OCI-LY7 (cell line): ENCODE measurements around the gene MAL. TPM values are rescaled to one million over a fixed set of nuclear protein-coding genes. Genes with fewer than 3 reads are reported as not detected.

Experiments
- BruUV-seq: library from RNA; stranded (reverse); fragments of 400-500 nt; replicated peaks from 2 replicates; lab custom pipeline; 2021; lab: Mats Ljungman, UMichigan
- CTCF ChIA-PET: fragments of 300-600 bp; sonication (Branson Sonifier 250); formaldehyde crosslinking; loops from one replicate; lab custom pipeline; 2022; ENCODE audit warnings: antibody characterized with exemption; ENCODE audit not compliant: unreplicated experiment; lab: Charles Lee
- POLR2A ChIA-PET: fragments of 300-600 bp; sonication (Branson Sonifier 250); formaldehyde crosslinking; loops from one replicate; lab custom pipeline; 2022; ENCODE audit warnings: antibody characterized with exemption; lab: Charles Lee
- DNase-seq: peaks from one replicate; pipeline ENCODE4 v3.0.0-alpha.2; 2015; ENCODE audit warnings: low spot score
- H2AFZ ChIP-seq: fragments of 200-600 bp; sonication (generic), shearing (Covaris generic); 2 replicates; pipeline ENCODE4 v1.6.1; 2014; ENCODE audit warnings: mild to moderate bottlenecking, antibody characterized with exemption, low read length, moderate library complexity
- H3K27ac ChIP-seq: fragments of 200-600 bp; sonication (generic); 2 replicates; pipeline ENCODE4 v1.5.1; 2014; ENCODE audit warnings: mixed run types, low read depth, mild to moderate bottlenecking, moderate library complexity, low read length, inconsistent platforms; ENCODE audit not compliant: poor library complexity, severe bottlenecking
- H3K36me3 ChIP-seq: fragments of 200-600 bp; sonication (generic); 2 replicates; pipeline ENCODE4 v1.6.1; 2014; ENCODE audit warnings: mild to moderate bottlenecking, antibody characterized with exemption, low read length, moderate library complexity, mixed read lengths; ENCODE audit not compliant: insufficient read depth
- H3K4me1 ChIP-seq: fragments of 200-600 bp; sonication (generic); 2 replicates; pipeline ENCODE4 v1.5.1; 2014; ENCODE audit warnings: mild to moderate bottlenecking, low read length; ENCODE audit not compliant: insufficient read depth, poor library complexity, severe bottlenecking
- H3K4me2 ChIP-seq: fragments of 200-600 bp; sonication (generic); 2 replicates; pipeline ENCODE4 v1.6.1; 2014; ENCODE audit warnings: mild to moderate bottlenecking, low read length
- H3K4me3 ChIP-seq: fragments of 200-600 bp; sonication (generic); 2 replicates; pipeline ENCODE4 v1.5.1; 2014; ENCODE audit warnings: mild to moderate bottlenecking, low read depth, low read length; ENCODE audit not compliant: poor library complexity, severe bottlenecking
- H3K79me2 ChIP-seq: fragments of 200-600 bp; sonication (generic); 2 replicates; pipeline ENCODE4 v1.6.1; 2016; ENCODE audit warnings: low read depth, mild to moderate bottlenecking, low read length, moderate library complexity, mixed read lengths; ENCODE audit not compliant: insufficient read depth
- H3K9me2 ChIP-seq: fragments of 200-600 bp; sonication (generic); 2 replicates; pipeline ENCODE4 v1.6.1; 2016; ENCODE audit warnings: mild to moderate bottlenecking, low read length, mixed read lengths; ENCODE audit not compliant: insufficient read depth
- H3K9me3 ChIP-seq: fragments of 200-600 bp; sonication (generic); 2 replicates; pipeline ENCODE4 v1.6.1; 2014; ENCODE audit warnings: mild to moderate bottlenecking, mixed run types, low read length, mixed read lengths
- H4K20me1 ChIP-seq: fragments of 200-600 bp; sonication (generic); 2 replicates; pipeline ENCODE4 v1.6.1; 2014; ENCODE audit warnings: mild to moderate bottlenecking, antibody characterized with exemption, low read length, moderate library complexity, mixed read lengths; ENCODE audit not compliant: insufficient read depth
- EZH2phosphoT487 ChIP-seq: fragments of 200-600 bp; sonication (generic); IDR thresholded peaks from 2 replicates; pipeline ENCODE4 v1.6.1; 2018; ENCODE audit warnings: low read depth, borderline replicate concordance, mild to moderate bottlenecking, mixed run types, antibody characterized with exemption, low read length, moderate library complexity, mixed read lengths
- intact Hi-C: fragments of 100-400 bp; cut with micrococcal nuclease; formaldehyde crosslinking; loops from one replicate; pipeline ENCODE4 v1.10.0; 2022; ENCODE audit not compliant: unreplicated experiment
- total RNA-seq, 2 experiments: library from RNA; depleted of rRNA in 1 of 2; stranded (reverse); fragments of >200 nt in 1 of 2; shearing (Covaris generic) in 1 of 2; gene quantifications; 2 replicates each; pipeline ENCODE4 v1.2.3, GENCODE V29; 2014 to 2022
- TF ChIP-seq, protein P1 (sequence below): fragments of 200-600 bp; sonication (generic); conservative IDR thresholded peaks from 2 replicates; pipeline ENCODE4 v1.5.1; 2014; ENCODE audit warnings: mild to moderate bottlenecking, antibody characterized with exemption, low read length, moderate library complexity, mixed read lengths

Gene MAL
- total RNA-seq, 2 experiments from 2014 or later = not detected

DNA sequence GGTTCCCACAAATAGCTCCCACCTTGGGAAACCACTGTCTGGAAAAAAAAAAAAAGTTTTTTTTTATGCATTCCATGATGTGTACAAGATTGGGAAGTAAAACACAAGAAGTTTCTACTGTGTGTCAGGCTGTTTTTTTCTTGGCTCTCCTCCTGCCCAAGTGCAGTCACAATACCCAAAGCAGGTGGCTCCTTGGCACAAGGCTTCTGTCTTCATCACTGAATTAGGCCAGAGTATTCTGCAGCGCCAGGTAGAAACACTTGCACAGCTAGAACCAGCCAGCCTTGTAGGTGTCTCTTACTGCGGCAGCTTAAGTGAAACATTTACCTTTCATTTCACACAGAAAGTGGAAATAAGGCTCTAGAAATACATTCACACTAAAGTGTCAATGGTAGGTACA is 23.8 kb upstream of the MAL start:
- POLR2A ChIA-PET = no interaction called here
- no peaks in the 10 kb centered on the region for H3K4me1 ChIP-seq

DNA sequence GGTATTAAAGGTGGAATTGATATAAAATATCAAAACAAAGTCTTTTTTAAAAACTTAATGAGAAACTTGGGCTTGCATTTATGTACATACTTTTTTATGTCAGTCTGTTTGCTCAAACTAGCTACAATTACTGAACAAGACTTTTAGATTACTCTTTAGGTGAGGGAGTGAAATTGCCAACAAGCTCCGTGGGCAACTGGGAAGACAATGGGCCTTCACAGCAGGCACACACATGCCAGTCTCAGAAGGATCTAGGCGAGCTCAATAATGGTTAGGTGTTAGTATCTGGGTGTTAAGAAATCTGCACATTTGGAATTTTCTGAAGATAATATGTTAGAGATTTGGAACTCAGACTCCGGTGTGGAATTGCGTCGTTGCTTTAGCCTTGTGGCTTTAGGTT is 23.0 kb upstream of the MAL start:
- H3K36me3 ChIP-seq = no peaks in the 10 kb centered on the region
- no peak overlapping the region for H3K4me2 ChIP-seq
- ChIA-PET CTCF (no interaction called here), POLR2A (no interaction called here)
- TF ChIP-seq EZH2phosphoT487 = no peak
- TF ChIP-seq, protein P1, sequence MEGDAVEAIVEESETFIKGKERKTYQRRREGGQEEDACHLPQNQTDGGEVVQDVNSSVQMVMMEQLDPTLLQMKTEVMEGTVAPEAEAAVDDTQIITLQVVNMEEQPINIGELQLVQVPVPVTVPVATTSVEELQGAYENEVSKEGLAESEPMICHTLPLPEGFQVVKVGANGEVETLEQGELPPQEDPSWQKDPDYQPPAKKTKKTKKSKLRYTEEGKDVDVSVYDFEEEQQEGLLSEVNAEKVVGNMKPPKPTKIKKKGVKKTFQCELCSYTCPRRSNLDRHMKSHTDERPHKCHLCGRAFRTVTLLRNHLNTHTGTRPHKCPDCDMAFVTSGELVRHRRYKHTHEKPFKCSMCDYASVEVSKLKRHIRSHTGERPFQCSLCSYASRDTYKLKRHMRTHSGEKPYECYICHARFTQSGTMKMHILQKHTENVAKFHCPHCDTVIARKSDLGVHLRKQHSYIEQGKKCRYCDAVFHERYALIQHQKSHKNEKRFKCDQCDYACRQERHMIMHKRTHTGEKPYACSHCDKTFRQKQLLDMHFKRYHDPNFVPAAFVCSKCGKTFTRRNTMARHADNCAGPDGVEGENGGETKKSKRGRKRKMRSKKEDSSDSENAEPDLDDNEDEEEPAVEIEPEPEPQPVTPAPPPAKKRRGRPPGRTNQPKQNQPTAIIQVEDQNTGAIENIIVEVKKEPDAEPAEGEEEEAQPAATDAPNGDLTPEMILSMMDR = no peak
- no peaks in the 10 kb centered on the region for H3K9me2 ChIP-seq
- no peak for DNase-seq
- H3K4me1 ChIP-seq = no peaks in the 10 kb centered on the region
- H3K4me3 ChIP-seq = no peak overlapping the region
- no peaks in the 10 kb centered on the region for H3K79me2 ChIP-seq
- no peaks in the 10 kb centered on the region for H4K20me1 ChIP-seq
- intact Hi-C loops = no loop called here
- H3K27ac ChIP-seq = no peak overlapping the region
- no TSS peak for BruUV-seq
- H2AFZ ChIP-seq = no peak overlapping the region
- H3K9me3 ChIP-seq = no peaks in the 10 kb centered on the region

More for the DNA sequence above, 23.8 kb upstream of the MAL start:
- no peaks in the 10 kb centered on the region for H3K9me2 ChIP-seq
- no peak for DNase-seq
- H3K4me2 ChIP-seq = no peak overlapping the region
- intact Hi-C loops = no loop called here
- H3K9me3 ChIP-seq = no peaks in the 10 kb centered on the region
- no peak overlapping the region for H3K27ac ChIP-seq
- H4K20me1 ChIP-seq = no peaks in the 10 kb centered on the region
- no TSS peak for BruUV-seq
- TF ChIP-seq EZH2phosphoT487 = no peak
- TF ChIP-seq, protein P1 = no peak
- no peaks in the 10 kb centered on the region for H3K79me2 ChIP-seq
- no peak overlapping the region for H3K4me3 ChIP-seq
- no peaks in the 10 kb centered on the region for H3K36me3 ChIP-seq
- no peak overlapping the region for H2AFZ ChIP-seq
- CTCF ChIA-PET = interaction anchor here (0.6 kb wide), 1 partner anchor 372 kb away, joined by 3 read pairs; no protein-coding TSS in a partner anchor

DNA sequence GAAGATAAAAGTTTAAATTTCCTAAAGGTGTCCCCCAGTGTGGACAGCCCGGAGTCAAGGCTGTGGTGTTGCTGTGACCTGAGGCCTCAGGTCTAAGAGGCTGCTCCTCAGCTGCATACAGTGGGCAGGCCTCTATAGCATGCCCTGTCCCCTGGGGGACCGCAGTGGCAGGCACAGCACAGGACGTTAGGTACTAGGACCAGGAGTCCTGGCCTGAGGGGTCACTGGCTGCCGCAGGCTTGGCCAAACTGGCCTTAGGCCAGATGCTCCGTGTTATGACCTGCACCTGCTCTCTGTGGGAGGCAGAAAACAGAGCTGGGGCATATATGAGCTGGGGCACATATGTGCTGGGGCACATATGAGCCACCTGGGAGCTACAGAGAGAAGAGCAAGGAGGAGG is 21.2 kb upstream of the MAL start:
- ChIA-PET CTCF (no interaction called here), POLR2A (no interaction called here)
- no peaks in the 10 kb centered on the region for H3K79me2 ChIP-seq
- H3K36me3 ChIP-seq = no peaks in the 10 kb centered on the region
- BruUV-seq = no TSS peak
- H3K9me3 ChIP-seq = no peaks in the 10 kb centered on the region
- intact Hi-C loops = no loop called here
- no peak for TF ChIP-seq EZH2phosphoT487
- TF ChIP-seq, protein P1 = no peak
- no peaks in the 10 kb centered on the region for H3K4me1 ChIP-seq
- H3K4me3 ChIP-seq = no peak overlapping the region
- no peak overlapping the region for H3K27ac ChIP-seq
- DNase-seq = no peak
- H4K20me1 ChIP-seq = no peaks in the 10 kb centered on the region
- no peak overlapping the region for H3K4me2 ChIP-seq
- H3K9me2 ChIP-seq = no peaks in the 10 kb centered on the region
- no peak overlapping the region for H2AFZ ChIP-seq
